Mesothelial cell of epicardium (in vitro differentiated cells): Measurements from ENCODE around the gene HCRT. TPM values are rescaled to one million over a fixed set of nuclear protein-coding genes. Genes with fewer than 3 reads are reported as not detected.
A peak's percentile ranks its signal among the peaks of the same experiment; 100 is the strongest.

Experiments used
- DNase-seq, 2 experiments: peaks; one replicate each; pipeline ENCODE4 v3.0.0; 2021; ENCODE audit warnings: low spot score in 2 of 2; ENCODE audit not compliant: unreplicated experiment in 2 of 2
- H3K27ac Mint-ChIP-seq: 2 replicates; pipeline ENCODE4 v1.8.0; 2021; ENCODE audit warnings: mixed read lengths
- H3K27me3 Mint-ChIP-seq: 2 replicates; pipeline ENCODE4 v1.8.0; 2021; ENCODE audit warnings: low read depth, mixed read lengths
- H3K36me3 Mint-ChIP-seq: 2 replicates; pipeline ENCODE4 v1.8.0; 2021; ENCODE audit warnings: mixed read lengths
- H3K4me1 Mint-ChIP-seq: 2 replicates; pipeline ENCODE4 v1.8.0; 2021; ENCODE audit warnings: mixed read lengths
- H3K4me3 Mint-ChIP-seq: 2 replicates; pipeline ENCODE4 v1.8.0; 2021; ENCODE audit warnings: mild to moderate bottlenecking, moderate library complexity, mixed read lengths
- H3K9me3 Mint-ChIP-seq: 2 replicates; pipeline ENCODE4 v1.8.0; 2021; ENCODE audit warnings: mixed read lengths
- CTCF ChIP-seq: fragments of 200-600 bp; sonication (generic); IDR thresholded peaks from one replicate; pipeline ENCODE4 v1.5.0; 2021; ENCODE audit warnings: antibody characterized with exemption; ENCODE audit not compliant: unreplicated experiment
- total RNA-seq: library from RNA; stranded (reverse); gene quantifications from 3 replicates; pipeline ENCODE4 v1.2.1, GENCODE V29; 2021

The HCRT gene
- total RNA-seq, 1 donor from 2014 or later, result not detected

DNA sequence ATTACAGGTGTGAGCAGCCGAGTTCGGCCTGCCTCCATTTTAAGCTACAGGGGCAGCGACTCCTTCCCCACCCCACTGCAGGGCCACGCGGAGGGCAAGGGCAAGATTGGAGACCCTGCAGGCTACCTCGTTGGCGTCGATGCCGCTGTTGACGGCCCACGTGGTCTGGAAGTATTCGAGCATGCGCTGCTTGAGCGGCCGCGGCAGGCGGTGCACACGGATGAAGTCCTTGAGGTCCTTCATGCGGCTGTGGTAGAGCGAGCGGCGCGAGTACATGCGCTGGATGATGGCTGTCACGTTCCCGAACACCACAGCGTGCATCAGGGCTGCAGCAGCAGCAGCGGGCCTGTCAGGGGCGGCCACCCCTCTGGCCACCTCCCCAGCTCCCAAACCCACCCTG, 15.9 kb downstream of the HCRT start:
- H3K36me3 Mint-ChIP-seq, result no peaks in the 10 kb centered on the region
- no peak for DNase-seq
- no peaks in the 10 kb centered on the region for H3K27me3 Mint-ChIP-seq
- no peak overlapping the region for H3K27ac Mint-ChIP-seq
- no peak overlapping the region for H3K4me3 Mint-ChIP-seq
- TF ChIP-seq CTCF, result no peak
- H3K4me1 Mint-ChIP-seq, result peaks cover 25% of the 10 kb centered on the region
- H3K9me3 Mint-ChIP-seq, result no peaks in the 10 kb centered on the region

DNA sequence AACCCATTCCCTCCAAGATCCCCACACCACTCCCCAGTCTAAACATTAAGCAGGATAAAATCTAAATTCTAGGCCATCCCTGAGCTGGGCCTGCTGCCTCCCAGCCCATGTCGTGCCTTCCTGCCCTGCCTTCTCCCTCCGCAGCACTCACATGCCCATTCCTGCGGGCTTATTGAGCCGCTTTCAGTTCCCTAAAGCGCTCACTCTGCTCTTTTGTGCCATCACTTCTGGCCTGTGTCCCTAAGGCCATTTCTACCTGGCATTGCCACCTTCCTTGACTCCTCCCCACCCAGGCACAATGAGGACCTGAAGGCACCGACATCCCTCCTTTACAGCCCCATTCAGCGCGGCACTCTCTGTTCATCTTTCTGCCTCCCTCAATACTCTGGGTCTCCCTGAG, 17.4 kb downstream of the HCRT start:
- Mint-ChIP-seq H3K4me1 (peaks cover 19% of the 10 kb centered on the region), H3K4me3 (no peak overlapping the region), H3K27ac (no peak overlapping the region), H3K36me3 (no peaks in the 10 kb centered on the region), H3K9me3 (no peaks in the 10 kb centered on the region), H3K27me3 (no peaks in the 10 kb centered on the region)
- DNase-seq, result no peak
- no peak for TF ChIP-seq CTCF

- no peak overlapping the region for H3K27ac Mint-ChIP-seq
- no peaks in the 10 kb centered on the region for H3K27me3 Mint-ChIP-seq
- no peak for TF ChIP-seq CTCF
- no peak overlapping the region for H3K4me3 Mint-ChIP-seq
- H3K36me3 Mint-ChIP-seq, result no peaks in the 10 kb centered on the region
- DNase-seq, result no peak
- no peaks in the 10 kb centered on the region for H3K9me3 Mint-ChIP-seq
- peaks cover 6% of the 10 kb centered on the region for H3K4me1 Mint-ChIP-seq
Observed at GRCh38 chr17:42166196-42166763, 19.0 kb downstream of the HCRT start.

DNA sequence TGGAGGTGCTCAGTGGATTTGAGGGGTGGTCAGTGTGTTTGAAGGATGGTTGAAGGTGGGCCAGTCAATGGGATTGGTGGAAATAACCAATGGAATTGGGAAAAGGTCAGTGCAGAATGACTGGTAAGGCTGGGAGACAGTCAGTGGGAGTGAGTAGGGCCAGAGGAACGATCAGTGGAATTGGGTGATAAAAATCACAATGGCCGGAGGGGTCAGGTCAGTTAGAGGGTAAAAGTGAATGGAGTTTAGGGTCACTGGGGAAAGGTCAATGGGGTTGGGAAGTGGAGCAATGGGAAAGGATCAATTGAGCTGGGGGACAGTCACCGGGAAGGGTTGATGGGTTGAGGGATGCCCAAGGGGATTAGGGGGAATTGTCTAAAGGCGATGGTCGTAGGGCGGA, 19.5 kb downstream of the HCRT start:
- Mint-ChIP-seq H3K27me3 (no peaks in the 10 kb centered on the region), H3K27ac (no peak overlapping the region), H3K36me3 (no peaks in the 10 kb centered on the region), H3K9me3 (no peaks in the 10 kb centered on the region), H3K4me1 (peaks cover 4% of the 10 kb centered on the region), H3K4me3 (no peak overlapping the region)
- no peak for TF ChIP-seq CTCF
- DNase-seq, result no peak

DNA sequence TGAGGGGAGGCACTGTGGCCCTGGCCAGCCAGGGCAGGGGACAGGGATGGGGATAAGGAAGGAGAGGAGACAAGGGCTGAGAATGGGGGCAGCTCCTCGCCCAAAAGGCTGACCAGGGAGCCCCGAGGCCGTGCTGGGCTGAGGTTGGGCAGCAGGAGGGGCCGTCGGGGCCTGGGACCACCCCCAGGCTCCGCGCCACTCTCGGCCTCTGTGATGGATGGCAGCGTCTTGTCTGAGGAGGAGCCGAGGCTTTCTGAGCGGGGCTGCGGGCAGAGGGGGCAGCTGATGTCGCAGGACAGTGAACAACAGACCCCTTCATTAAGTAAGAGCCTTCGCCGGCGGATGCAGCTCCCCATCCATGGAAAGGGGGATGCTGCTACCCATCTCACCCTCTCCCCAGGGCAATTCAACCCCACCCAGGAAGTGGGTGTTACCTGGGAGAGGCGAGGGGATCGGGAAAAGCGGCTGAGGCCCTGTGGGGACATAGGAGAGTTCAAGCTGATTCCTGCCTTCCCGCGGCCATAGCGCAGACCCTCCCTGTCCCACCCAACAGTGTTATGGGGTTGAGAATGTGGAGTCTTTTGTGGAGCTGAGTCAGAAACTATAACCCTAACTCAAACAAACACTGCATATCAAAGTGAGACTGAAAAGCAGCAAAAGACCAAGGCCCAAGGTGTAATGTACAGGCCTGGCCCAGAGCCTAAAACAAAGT, 21.4 kb downstream of the HCRT start:
- no peaks in the 10 kb centered on the region for H3K27me3 Mint-ChIP-seq
- peaks cover 2% of the 10 kb centered on the region for H3K4me1 Mint-ChIP-seq
- no peak overlapping the region for H3K4me3 Mint-ChIP-seq
- no peak for TF ChIP-seq CTCF
- no peaks in the 10 kb centered on the region for H3K9me3 Mint-ChIP-seq
- no peak overlapping the region for H3K27ac Mint-ChIP-seq
- H3K36me3 Mint-ChIP-seq, result no peaks in the 10 kb centered on the region
- DNase-seq, result no peak

DNA sequence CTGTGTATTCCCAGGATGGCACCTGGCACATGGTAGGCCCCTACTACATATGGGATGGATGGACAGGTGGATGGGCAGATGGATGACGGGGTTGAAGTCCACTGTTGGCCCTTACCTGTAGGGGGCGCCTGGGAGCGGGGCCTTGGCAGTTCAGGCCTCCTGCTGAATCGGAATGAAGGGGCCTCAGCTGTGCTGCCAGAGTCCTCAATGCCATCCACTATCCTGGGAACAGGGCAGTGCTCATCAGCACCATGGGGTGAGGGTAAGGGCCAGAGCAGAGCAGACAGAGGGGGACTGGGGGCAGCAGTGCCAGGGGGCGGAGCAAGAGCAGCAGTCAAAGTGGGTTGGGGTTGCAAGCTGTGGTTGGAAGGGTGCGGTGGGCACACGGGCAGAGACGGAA, 22.1 kb downstream of the HCRT start:
- H3K4me3 Mint-ChIP-seq, result no peak overlapping the region
- H3K27ac Mint-ChIP-seq, result no peak overlapping the region
- peaks cover 2% of the 10 kb centered on the region for H3K4me1 Mint-ChIP-seq
- no peaks in the 10 kb centered on the region for H3K36me3 Mint-ChIP-seq
- DNase-seq, result no peak
- H3K27me3 Mint-ChIP-seq, result no peaks in the 10 kb centered on the region
- TF ChIP-seq CTCF, result peak; percentile 35
- no peaks in the 10 kb centered on the region for H3K9me3 Mint-ChIP-seq
